ENCODE results near the gene EPM2A.

DNA sequence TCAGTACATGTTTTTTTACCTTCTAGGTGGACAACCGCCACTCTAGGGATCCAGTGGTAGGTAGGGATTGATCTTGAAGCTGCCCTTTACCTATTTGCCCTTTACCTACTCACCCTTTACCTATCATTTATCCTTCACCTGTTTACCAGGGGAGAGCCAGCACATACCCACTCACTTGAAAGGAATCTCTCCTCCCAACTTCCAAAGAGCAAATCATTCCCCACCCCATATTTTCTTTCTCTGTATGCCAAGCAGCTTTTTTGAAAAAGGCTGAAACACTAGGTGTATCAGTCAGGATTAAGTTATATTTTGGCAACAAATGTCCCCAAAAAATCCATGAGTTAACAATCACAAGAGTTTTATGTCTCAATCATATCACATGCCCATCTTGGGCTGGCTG, 10.5 kb upstream of the EPM2A start:
- TF ChIP-seq SP1 (IDR thresholded peaks at IDR 0.05) (no peak), L3MBTL2 (conservative IDR thresholded peaks at IDR 0.05) (no peak), FOXK2 (IDR thresholded peaks at IDR 0.05) (no peak), BHLHE40 (IDR thresholded peaks at IDR 0.05; ENCODE audit: borderline replicate concordance) (no peak), ELF4 (IDR thresholded peaks at IDR 0.05) (no peak), FOXM1 (IDR thresholded peaks at IDR 0.05; ENCODE audit: borderline replicate concordance) (no peak)
- TF ChIP-seq, protein P1, sequence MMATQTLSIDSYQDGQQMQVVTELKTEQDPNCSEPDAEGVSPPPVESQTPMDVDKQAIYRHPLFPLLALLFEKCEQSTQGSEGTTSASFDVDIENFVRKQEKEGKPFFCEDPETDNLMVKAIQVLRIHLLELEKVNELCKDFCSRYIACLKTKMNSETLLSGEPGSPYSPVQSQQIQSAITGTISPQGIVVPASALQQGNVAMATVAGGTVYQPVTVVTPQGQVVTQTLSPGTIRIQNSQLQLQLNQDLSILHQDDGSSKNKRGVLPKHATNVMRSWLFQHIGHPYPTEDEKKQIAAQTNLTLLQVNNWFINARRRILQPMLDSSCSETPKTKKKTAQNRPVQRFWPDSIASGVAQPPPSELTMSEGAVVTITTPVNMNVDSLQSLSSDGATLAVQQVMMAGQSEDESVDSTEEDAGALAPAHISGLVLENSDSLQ (IDR thresholded peaks at IDR 0.05), result no peak

Data from HEK293T (cell line).